ENCODE measurements around the gene DYNC1LI1. TPM values are rescaled to one million over a fixed set of nuclear protein-coding genes. Genes with fewer than 3 reads are reported as not detected.

DYNC1LI1 gene
- total and polyA plus RNA-seq, 2 experiments from 2014 or later = 43.2 to 47.3 TPM

DNA sequence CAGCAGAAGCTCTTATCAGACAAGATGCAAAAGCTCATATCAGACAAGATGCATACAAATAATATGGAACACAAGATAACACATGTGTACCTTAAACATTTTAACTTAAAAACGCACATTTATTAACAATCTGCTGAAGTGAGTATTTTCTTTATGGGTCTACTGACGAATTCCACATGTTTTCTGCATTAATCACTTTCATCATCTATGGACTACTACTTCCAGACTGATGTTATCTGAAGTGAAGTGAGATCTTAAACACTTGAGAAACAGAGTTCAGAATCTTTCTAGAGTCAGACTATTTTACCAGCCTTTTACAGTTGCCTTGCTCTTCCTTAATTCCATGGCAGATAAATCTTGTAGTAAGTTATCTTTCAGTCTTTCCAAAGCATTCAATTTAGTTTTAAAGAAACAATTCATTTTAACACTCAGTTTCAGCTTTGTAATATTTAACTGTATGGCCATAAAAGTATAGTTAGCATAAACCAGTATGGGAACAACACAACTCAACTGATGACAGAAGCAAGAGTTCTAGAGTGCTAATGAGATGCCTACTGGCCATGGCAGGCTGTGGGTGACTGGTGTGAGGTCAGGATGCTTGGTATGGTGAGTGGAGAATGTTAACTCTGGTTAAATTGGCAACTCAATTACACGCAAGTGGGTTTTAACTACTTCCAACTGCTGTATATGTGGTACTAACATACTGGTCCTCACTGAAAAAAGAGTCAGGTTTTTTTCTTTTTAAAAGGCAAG, 77.8 kb downstream of the DYNC1LI1 start:
- Histone ChIP-seq H3K4me3 (no peak overlapping the region), H3K27me3 (no peaks in the 10 kb centered on the region), H3K9me3 (ENCODE audit: low read depth) (no peaks in the 10 kb centered on the region), H3K36me3 (no peaks in the 10 kb centered on the region), H3K4me1 (ENCODE audit: low read depth) (peaks cover 13% of the 10 kb centered on the region), H3K27ac (no peak overlapping the region)
- TF ChIP-seq, protein P1, sequence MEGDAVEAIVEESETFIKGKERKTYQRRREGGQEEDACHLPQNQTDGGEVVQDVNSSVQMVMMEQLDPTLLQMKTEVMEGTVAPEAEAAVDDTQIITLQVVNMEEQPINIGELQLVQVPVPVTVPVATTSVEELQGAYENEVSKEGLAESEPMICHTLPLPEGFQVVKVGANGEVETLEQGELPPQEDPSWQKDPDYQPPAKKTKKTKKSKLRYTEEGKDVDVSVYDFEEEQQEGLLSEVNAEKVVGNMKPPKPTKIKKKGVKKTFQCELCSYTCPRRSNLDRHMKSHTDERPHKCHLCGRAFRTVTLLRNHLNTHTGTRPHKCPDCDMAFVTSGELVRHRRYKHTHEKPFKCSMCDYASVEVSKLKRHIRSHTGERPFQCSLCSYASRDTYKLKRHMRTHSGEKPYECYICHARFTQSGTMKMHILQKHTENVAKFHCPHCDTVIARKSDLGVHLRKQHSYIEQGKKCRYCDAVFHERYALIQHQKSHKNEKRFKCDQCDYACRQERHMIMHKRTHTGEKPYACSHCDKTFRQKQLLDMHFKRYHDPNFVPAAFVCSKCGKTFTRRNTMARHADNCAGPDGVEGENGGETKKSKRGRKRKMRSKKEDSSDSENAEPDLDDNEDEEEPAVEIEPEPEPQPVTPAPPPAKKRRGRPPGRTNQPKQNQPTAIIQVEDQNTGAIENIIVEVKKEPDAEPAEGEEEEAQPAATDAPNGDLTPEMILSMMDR (IDR thresholded peaks at IDR 0.05; ENCODE audit: low read depth, low read length) = no peak
- DNase-seq (ENCODE audit: low read depth in 1 of 2, low spot score in 1 of 2) = no peak

DNA sequence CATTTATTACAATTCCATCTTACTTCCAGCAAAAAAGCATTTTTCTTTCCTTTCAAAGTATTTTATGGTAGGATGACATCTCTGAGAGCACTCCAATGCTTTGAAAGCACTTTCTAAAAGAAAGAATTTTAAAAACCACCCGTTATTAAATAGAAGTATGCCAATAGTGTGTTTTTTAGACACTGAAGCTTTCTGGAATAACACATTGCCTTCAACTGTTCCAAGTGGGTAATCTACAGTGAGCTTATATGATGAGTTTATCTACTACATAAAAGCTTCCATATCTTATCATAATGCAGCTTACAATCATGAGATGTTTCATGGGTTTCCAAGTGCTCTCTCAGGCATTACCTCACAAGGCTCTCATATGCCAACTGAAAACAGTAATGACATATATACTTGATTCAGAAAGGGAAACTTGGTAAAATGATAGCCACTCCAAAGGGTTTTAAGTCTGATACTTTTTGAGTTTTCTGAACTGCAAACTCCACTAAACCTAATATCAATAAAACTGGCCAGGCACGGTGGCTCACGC, 82.1 kb downstream of the DYNC1LI1 start:
- Histone ChIP-seq H3K27ac (no peak overlapping the region), H3K36me3 (peaks cover 3% of the 10 kb centered on the region), H3K4me1 (ENCODE audit: low read depth) (peaks cover 14% of the 10 kb centered on the region), H3K27me3 (no peaks in the 10 kb centered on the region), H3K4me3 (no peak overlapping the region), H3K9me3 (ENCODE audit: low read depth) (no peaks in the 10 kb centered on the region)
- peak in 1 of 2 donors; percentile 17 for DNase-seq (ENCODE audit: low read depth in 1 of 2, low spot score in 1 of 2)
- TF ChIP-seq, protein P1 (IDR thresholded peaks at IDR 0.05; ENCODE audit: low read depth, low read length) = no peak

DNA sequence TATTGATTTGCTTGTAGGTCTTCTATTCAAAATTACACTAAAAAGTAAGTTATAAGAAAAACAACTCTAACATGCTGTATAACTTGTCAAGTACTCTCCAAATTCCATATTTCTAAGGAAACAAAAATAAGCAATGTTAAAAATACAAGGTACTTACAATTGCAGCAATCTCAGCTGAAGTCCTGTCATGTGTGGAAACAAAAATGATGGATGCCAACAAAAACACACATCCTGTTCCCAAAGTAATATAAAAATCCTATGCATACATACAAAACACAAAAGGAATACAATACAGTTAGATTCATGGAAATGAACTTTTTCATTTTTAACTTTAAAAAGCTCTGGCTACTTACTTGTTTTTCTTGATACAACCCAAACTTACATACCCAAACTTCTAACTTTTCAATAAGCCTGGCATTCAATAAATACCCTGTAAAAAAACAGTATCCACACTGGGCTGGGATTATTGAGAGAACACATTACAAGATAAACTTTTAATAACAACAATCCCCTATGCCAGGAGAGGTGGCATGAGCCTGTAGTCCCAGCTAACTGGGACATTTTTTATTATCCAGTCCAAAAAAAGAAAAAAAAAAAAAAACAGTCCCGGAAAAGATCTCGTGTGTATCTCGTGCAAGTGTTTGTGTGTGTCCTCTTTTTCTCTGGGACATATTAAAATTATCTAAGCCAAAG, 82.7 kb downstream of the DYNC1LI1 start:
- no peaks in the 10 kb centered on the region for H3K27me3 ChIP-seq
- no peak overlapping the region for H3K27ac ChIP-seq
- TF ChIP-seq, protein P1 (IDR thresholded peaks at IDR 0.05; ENCODE audit: low read depth, low read length) = no peak
- no peak for DNase-seq (ENCODE audit: low read depth in 1 of 2, low spot score in 1 of 2)
- H3K9me3 ChIP-seq (ENCODE audit: low read depth) = no peaks in the 10 kb centered on the region
- H3K4me1 ChIP-seq (ENCODE audit: low read depth) = peaks cover 11% of the 10 kb centered on the region
- no peak overlapping the region for H3K4me3 ChIP-seq
- H3K36me3 ChIP-seq = peaks cover 3% of the 10 kb centered on the region

DNA sequence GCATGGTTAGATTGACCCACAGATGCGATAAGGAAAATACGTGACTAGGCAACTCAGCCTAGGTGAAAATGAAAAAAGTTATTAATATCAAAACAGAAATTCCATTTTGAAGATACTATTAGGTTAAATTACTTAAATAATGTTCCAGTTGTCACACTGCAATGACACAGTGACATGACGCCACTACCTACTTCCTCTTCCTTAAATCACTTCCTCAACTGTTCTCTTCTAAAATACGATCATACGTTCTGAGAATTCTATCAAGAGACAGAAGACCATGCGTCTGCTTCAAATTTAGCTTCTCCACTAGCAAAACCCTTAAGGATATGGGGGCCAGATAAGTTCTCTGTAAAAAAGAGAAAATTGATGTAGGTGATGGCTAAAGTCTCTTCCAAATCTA, 86.2 kb downstream of the DYNC1LI1 start:
- Histone ChIP-seq H3K9me3 (ENCODE audit: low read depth) (no peaks in the 10 kb centered on the region), H3K4me1 (ENCODE audit: low read depth) (peaks cover 11% of the 10 kb centered on the region), H3K27me3 (no peaks in the 10 kb centered on the region), H3K27ac (no peak overlapping the region), H3K36me3 (peaks cover 6% of the 10 kb centered on the region), H3K4me3 (no peak overlapping the region)
- DNase-seq (ENCODE audit: low read depth in 1 of 2, low spot score in 1 of 2) = no peak
- TF ChIP-seq, protein P1 (IDR thresholded peaks at IDR 0.05; ENCODE audit: low read depth, low read length) = no peak

DNA sequence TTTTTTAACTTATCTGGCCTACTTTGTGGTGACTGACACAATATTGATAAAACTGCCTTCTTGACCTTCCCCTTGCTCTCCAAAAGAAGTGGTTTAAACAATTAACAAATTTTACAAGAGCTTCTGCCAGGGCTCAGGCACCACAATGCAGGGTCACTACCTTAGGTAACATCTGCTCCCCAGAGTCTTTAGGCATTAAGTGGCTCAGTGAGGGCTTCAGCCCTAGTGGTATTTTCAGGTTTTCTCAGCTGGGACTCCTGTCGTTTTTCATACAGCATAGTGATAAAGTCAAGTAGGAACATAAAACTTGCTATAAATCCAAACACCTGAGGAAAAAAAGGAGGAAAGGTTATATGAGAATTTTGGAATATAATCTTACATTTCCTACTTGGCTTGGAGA, 86.9 kb downstream of the DYNC1LI1 start:
- Histone ChIP-seq H3K27ac (no peak overlapping the region), H3K4me3 (no peak overlapping the region), H3K27me3 (no peaks in the 10 kb centered on the region), H3K4me1 (ENCODE audit: low read depth) (peaks cover 11% of the 10 kb centered on the region), H3K36me3 (peaks cover 6% of the 10 kb centered on the region), H3K9me3 (ENCODE audit: low read depth) (no peaks in the 10 kb centered on the region)
- TF ChIP-seq, protein P1 (IDR thresholded peaks at IDR 0.05; ENCODE audit: low read depth, low read length) = no peak
- DNase-seq (ENCODE audit: low read depth in 1 of 2, low spot score in 1 of 2) = no peak

Measured in cardiac muscle cell (in vitro differentiated cells and primary cell).